A549 (cell line): ENCODE results near the gene SPAG17.

Experiments used
- CEBPB ChIP-seq, 2 experiments: fragments of >200 bp in 1 of 2; sonication (Bioruptor Twin) in 1 of 2; formaldehyde crosslinking in 1 of 2; IDR thresholded peaks; 2 replicates each; pipeline ENCODE4 v1.6.1; 2012 to 2016
- CTCF ChIP-seq: fragments of >200 bp; sonication (Bioruptor Twin); formaldehyde crosslinking; IDR thresholded peaks from 3 replicates; pipeline ENCODE4 v1.5.1; 2016
- FOXS1 ChIP-seq: fragments of 250-450 bp; sonication (Bioruptor Pico); IDR thresholded peaks from 2 replicates; pipeline ENCODE4 v1.5.0; 2020; ENCODE audit warnings: mild to moderate bottlenecking, moderate library complexity
- KDM1A ChIP-seq: fragments of 200-600 bp; sonication (generic); IDR thresholded peaks from 2 replicates; pipeline ENCODE4 v1.6.1; 2016; ENCODE audit warnings: low read depth, mild to moderate bottlenecking
- KDM5A ChIP-seq: fragments of 200-600 bp; sonication (generic); IDR thresholded peaks from 2 replicates; pipeline ENCODE4 v1.6.1; 2016; ENCODE audit warnings: antibody characterized with exemption, mild to moderate bottlenecking
- MAX ChIP-seq: IDR thresholded peaks from 2 replicates; pipeline ENCODE4 v1.6.1; 2012
- MYC ChIP-seq: IDR thresholded peaks from 2 replicates; pipeline ENCODE4 v1.6.1; 2012; ENCODE audit warnings: mild to moderate bottlenecking, inconsistent platforms, low read length, improper control_type of control experiment, borderline replicate concordance
- POLR2A ChIP-seq: IDR thresholded peaks from 2 replicates; pipeline ENCODE4 v1.6.1; 2012; ENCODE audit warnings: mild to moderate bottlenecking, low read length
- SREBF2 ChIP-seq: fragments of 450-650 bp; IDR thresholded peaks from 2 replicates; pipeline ENCODE4 v1.6.1; 2014; ENCODE audit warnings: mild to moderate bottlenecking, moderate library complexity

GRCh38 chr1:117970252-117970651 lies 214.8 kb downstream of the SPAG17 start:
- TF ChIP-seq SREBF2 (no peak), CTCF (no peak), POLR2A (no peak), MYC (no peak), CEBPB (IDR thresholded peaks at IDR 0.05) (no peak), KDM5A (no peak), FOXS1 (CRISPR knock-in tag) (no peak), MAX (no peak), KDM1A (no peak)
